Mucosa of gallbladder (tissue), 1 donor: ENCODE results near the gene TIMM22. TPM values are rescaled to one million over a fixed set of nuclear protein-coding genes. Genes with fewer than 3 reads are reported as not detected.
"Not testable (repeated sequence)": the region's sequence is repeated elsewhere in the genome, so short reads cannot be mapped to it uniquely, and the experiment has no call there.

Experiments
- DNase-seq: peaks from one replicate; pipeline ENCODE4 v3.0.0-alpha.2; 2020; ENCODE audit warnings: low spot score
- total RNA-seq: library from RNA; stranded (reverse); gene quantifications from one replicate; pipeline ENCODE4 v1.2.1, GENCODE V29; 2021
- donor health status: DM: no; HTN: no; CAD: no.

The TIMM22 gene
- 9.1 TPM for total RNA-seq

GRCh38 chr17:996554-997344 lies at the start of gene TIMM22:
TIMM22 (plus strand) TSS chr17:997129; CDS start chr17:997143, 14 bp downstream.
- DNase-seq = peak; percentile 94

DNA sequence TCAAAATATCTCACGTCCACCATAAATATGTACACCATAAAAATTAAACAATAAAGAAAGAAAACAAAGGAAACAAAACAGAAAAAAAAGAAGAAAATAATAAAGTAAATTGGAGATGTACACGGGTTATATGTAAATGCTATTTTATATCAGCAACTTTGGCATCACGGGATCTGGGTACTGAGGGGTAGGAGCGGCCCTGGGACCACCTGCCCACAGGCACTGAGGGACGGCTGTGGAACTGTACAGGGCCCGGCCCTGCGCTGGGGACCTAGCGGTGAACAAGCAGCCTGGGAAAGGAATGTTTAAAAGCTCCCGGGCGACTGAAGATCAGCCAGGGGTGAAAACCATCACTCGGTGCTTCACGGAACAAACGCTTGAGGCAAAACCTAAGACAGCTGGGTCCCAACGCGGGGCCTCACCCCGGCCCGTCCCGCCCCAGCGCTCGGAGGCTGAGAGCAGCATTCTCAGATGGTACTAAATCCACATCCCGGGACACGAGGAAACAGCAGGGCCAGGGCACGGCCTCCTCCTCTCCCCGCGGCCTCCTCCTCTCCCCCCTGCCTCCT lies 48.6 kb upstream of the TIMM22 start:
- DNase-seq = no peak

GRCh38 chr17:949623-950303 lies 47.2 kb upstream of the TIMM22 start:
- DNase-seq = no peak

DNA sequence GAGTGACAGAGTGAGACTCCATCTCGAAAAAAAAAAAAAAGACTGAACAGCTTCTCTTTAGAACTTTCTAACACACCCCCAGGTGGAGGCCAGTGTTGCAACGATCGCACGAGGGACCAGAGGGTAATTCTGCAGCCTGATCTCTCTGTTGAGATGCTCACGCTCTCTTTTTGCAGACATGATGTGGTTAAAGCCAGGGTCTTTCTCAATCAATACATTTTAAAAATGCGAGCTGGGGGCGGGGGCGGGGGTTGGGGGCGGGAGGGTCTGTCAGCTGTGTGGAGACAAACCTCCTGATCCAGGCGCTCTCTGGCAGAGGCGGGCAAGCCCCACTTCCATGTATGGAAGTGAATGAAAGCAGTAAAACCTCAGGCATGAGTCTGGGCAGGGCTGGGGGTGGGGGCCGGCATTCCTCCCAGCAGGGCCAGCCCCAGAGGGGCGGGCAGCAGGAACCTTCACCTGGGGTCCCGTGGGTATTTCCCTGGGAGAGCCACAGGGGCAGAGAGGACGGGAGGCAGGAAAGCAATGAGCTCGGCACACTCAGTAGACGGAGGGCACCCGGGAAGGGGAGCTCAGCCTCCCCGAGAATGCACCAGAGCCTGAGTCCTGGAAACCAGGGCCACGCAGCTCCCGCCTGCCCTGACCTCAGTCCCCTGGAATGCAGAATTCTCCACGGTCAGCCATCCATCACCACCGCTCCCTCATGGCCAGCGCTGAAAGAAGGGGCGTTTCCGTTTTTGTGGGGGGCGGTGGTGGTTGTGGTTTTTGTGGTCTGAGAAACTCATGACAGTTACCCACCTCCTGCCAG lies 45.4 kb upstream of the TIMM22 start:
- DNase-seq = no peak

- not testable (repeated sequence) for DNase-seq
These were observed 44.3 kb upstream of the TIMM22 start for GRCh38 chr17:952592-952991.

- DNase-seq = no peak
These were observed 43.2 kb upstream of the TIMM22 start for GRCh38 chr17:953767-954166.

GRCh38 chr17:954431-955164 lies 42.3 kb upstream of the TIMM22 start:
- DNase-seq = peak; percentile 26

DNA sequence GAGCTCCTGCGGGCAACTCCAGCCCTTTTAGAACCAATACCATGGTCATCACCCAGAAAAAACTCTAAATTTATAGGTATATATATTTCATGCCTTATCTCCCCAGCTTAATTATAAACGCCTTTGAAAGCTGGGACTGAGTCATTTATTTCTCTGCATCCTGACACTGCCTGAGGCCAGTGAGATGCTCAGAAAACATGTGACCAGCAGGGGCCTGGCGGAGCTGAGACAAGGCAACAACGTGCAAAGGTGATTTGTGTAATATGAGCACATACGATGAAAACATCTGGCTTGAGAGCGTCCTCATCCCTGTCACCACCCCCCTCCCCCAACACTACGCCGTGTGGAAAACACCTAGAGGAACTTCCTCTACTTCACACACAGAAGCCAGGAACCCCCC lies 40.0 kb upstream of the TIMM22 start:
- no peak for DNase-seq

GRCh38 chr17:957856-958421 lies 39.0 kb upstream of the TIMM22 start:
- DNase-seq = no peak

DNA sequence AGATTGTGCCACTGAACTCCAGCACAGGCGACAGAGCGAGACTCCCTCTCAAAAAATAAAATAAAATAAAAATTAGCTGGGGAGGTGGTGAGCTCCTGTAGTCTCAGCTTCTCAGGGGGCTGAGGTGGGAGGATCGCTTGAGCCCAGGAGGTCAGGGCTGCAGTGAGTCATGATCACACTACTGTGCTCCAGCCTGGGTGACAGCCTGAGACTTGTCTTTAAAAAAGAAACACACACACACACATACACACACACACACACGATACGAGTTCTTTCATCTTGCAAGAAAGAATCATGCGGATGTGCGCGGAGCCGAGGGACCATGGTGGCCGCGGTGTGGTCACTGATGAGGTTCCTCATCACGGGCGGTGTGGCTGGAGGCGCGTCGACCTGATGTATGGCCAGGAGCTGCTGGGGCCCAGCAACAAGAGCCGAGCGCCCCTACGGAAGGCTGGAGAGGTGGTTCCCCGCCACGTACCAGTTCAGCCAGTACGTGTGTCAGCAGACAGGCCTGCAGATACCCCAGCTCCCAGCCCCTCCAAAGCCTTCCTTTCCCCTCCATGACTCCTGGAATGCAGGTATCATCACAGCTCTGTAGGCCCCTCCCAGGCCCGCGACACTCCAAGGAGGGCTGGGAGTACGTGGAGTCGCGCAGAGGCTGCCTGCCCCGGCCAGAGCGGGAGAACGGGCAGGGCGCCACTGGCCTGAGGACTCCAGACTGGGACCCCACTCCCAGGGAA lies 38.0 kb upstream of the TIMM22 start:
- no peak for DNase-seq

GRCh38 chr17:962166-962565 lies 34.8 kb upstream of the TIMM22 start:
- no peak for DNase-seq

DNA sequence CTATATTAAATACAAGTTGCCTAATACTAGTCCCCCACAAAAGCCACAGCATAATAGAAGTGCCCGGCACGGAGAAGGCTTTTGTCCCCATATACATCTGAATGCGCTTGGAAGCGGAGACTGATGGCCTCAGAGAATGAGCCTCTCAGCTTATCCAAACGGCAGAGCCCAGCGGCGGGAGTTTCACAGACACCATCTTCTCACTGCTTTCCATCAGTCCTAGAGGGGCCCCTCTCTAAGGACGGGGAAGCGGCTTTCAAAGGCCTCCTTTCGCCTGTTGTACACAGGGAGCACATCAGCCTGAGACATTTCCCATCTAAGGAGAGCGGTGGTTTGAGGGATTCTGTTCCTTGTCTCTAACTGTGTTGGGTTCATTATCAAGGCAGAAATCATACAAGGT lies 34.3 kb upstream of the TIMM22 start:
- DNase-seq = no peak

- no peak for DNase-seq
These were observed 32.1 kb upstream of the TIMM22 start for GRCh38 chr17:964876-965275.

- no peak for DNase-seq
These were observed 31.5 kb upstream of the TIMM22 start for GRCh38 chr17:965311-965989.

DNA sequence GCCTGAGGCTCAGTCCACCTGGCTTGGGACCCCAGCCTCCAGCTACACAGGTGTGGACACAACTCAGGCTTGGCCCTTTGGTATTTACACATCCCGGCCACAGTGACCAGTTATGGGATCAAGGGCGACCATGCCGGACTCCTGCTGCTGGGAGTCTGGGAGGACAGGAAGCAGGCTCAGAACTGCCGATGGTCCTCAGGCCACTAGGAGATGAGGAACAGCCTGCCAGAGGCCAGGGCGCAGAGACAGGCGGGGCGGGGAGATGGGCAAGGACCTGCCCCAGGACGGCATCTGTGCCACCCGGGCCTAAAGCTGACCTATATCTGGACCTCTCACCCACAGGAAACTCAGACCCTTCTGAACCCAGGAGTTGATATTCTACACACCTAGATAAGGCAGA lies 29.8 kb upstream of the TIMM22 start:
- DNase-seq = no peak

- DNase-seq = no peak
These were observed 27.9 kb upstream of the TIMM22 start for GRCh38 chr17:968812-969730.

DNA sequence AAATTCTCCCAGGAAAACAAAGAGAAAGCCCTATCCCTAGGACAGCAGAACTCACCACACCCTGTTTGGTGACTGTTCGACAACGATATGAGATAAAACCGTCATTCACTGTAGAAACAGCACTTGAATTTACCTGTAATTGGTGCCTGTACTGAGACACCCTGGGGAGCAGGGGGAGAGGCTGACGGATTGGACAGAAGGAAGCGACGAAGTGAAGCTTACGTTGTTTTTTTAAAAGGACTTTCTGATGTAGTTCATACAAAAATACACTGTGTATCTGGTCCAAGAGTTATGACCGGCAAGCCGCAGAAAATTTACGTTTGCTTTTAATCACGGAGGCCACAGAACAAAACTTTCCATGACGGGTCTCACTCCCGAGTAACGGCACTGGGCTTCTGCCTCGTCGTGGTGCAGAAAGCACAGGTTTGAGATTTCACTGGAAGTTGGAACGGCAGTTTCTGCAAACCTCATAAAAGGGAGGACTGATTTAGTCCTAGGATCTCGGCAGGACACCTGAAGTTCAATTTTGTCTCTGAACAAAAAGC lies 27.0 kb upstream of the TIMM22 start:
- DNase-seq = peak; percentile 24

GRCh38 chr17:970364-970763 lies 26.6 kb upstream of the TIMM22 start:
- no peak for DNase-seq
